Measurements from ENCODE around the gene NLRP7. TPM values are rescaled to one million over a fixed set of nuclear protein-coding genes. Genes with fewer than 3 reads are reported as not detected.
"Not testable (repeated sequence)": the region's sequence is repeated elsewhere in the genome, so short reads cannot be mapped to it uniquely, and the experiment has no call there.

Gene NLRP7
- polyA plus RNA-seq, 2 donors, result not detected

GRCh38 chr19:54904261-54904660 is 43.1 kb downstream of the NLRP7 start:
- not testable (repeated sequence) for H3K9me3 ChIP-seq (ENCODE audit: control insufficient read depth in 2 of 2, insufficient read depth in 1 of 2, low read depth in 1 of 2, low read length in 1 of 2); H3K27ac ChIP-seq (ENCODE audit: low read depth in 2 of 2, low read length in 1 of 2); H3K27me3 ChIP-seq (ENCODE audit: control insufficient read depth in 1 of 2, insufficient read depth in 2 of 2, low read length in 2 of 2); H3K4me1 ChIP-seq (ENCODE audit: control insufficient read depth in 2 of 2, insufficient read depth in 2 of 2, low read length in 1 of 2); H3K36me3 ChIP-seq (ENCODE audit: control insufficient read depth in 2 of 2, insufficient read depth in 2 of 2, low read length in 1 of 2); H3K4me3 ChIP-seq (ENCODE audit: low read depth in 1 of 2, low read length in 2 of 2)
- WGBS, 2 donors, result 82 to 85% methylated on average over 4 of the region's 4 CpGs

- Histone ChIP-seq H3K4me3 (ENCODE audit: low read depth in 1 of 2, low read length in 2 of 2) (no peak overlapping the region), H3K27ac (ENCODE audit: low read depth in 2 of 2, low read length in 1 of 2) (no peak overlapping the region), H3K27me3 (ENCODE audit: control insufficient read depth in 1 of 2, insufficient read depth in 2 of 2, low read length in 2 of 2) (no peaks in the 10 kb centered on the region), H3K4me1 (ENCODE audit: control insufficient read depth in 2 of 2, insufficient read depth in 2 of 2, low read length in 1 of 2) (no peaks in the 10 kb centered on the region), H3K36me3 (ENCODE audit: control insufficient read depth in 2 of 2, insufficient read depth in 2 of 2, low read length in 1 of 2) (no peaks in the 10 kb centered on the region), H3K9me3 (ENCODE audit: control insufficient read depth in 2 of 2, insufficient read depth in 1 of 2, low read depth in 1 of 2, low read length in 1 of 2) (no peaks in the 10 kb centered on the region)
- 94 to 96% methylated on average over 6 of the region's 6 CpGs for WGBS, 2 donors
Observed at GRCh38 chr19:54903303-54903702, 44.0 kb downstream of the NLRP7 start.

DNA sequence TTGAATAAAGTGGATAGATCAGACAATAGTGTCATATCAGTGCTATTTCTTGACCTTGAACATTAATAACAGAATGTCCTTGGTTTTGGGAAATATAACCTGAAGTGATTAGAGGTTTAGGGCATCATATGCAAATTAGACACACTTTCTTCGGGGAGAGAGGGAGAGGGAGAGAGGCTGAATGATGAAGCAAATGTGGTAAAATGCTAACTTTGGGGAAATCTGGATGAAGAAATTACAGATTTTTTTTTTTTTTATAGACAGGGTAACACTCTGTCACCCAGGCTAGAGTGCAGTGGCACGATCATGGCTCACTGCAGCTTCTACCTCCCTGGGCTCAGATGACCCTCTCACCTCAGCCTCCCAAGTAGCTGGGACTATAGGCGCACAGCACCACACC is 45.3 kb downstream of the NLRP7 start:
- Histone ChIP-seq H3K27me3 (ENCODE audit: control insufficient read depth in 1 of 2, insufficient read depth in 2 of 2, low read length in 2 of 2) (no peaks in the 10 kb centered on the region), H3K9me3 (ENCODE audit: control insufficient read depth in 2 of 2, insufficient read depth in 1 of 2, low read depth in 1 of 2, low read length in 1 of 2) (no peaks in the 10 kb centered on the region), H3K4me1 (ENCODE audit: control insufficient read depth in 2 of 2, insufficient read depth in 2 of 2, low read length in 1 of 2) (no peaks in the 10 kb centered on the region), H3K4me3 (ENCODE audit: low read depth in 1 of 2, low read length in 2 of 2) (no peak overlapping the region), H3K27ac (ENCODE audit: low read depth in 2 of 2, low read length in 1 of 2) (no peak overlapping the region), H3K36me3 (ENCODE audit: control insufficient read depth in 2 of 2, insufficient read depth in 2 of 2, low read length in 1 of 2) (no peaks in the 10 kb centered on the region)
- WGBS, 2 donors, result 69% methylated on average over 3 of the region's 3 CpGs

DNA sequence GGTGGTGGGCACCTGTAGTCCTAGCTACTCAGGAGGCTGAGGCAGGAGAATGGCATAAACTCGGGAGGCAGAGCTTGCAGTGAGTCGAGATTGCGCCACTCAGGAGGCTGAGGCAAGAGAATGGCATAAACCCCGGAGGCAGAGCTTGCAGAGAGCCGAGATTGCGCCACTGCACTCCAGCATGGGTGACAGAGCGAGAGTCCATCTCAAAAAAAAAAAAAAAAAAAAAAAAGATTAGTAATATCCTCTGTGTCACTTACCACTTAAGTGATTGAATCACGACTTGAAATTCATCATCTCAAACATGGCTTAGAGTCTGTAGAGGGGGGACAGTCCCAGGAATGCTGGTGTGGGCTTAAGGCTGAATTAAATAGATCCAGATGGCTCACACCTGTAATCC is 46.2 kb downstream of the NLRP7 start:
- not testable (repeated sequence) for H3K27me3 ChIP-seq (ENCODE audit: control insufficient read depth in 1 of 2, insufficient read depth in 2 of 2, low read length in 2 of 2); H3K27ac ChIP-seq (ENCODE audit: low read depth in 2 of 2, low read length in 1 of 2); H3K36me3 ChIP-seq (ENCODE audit: control insufficient read depth in 2 of 2, insufficient read depth in 2 of 2, low read length in 1 of 2); H3K4me1 ChIP-seq (ENCODE audit: control insufficient read depth in 2 of 2, insufficient read depth in 2 of 2, low read length in 1 of 2); H3K4me3 ChIP-seq (ENCODE audit: low read depth in 1 of 2, low read length in 2 of 2); H3K9me3 ChIP-seq (ENCODE audit: control insufficient read depth in 2 of 2, insufficient read depth in 1 of 2, low read depth in 1 of 2, low read length in 1 of 2)
- WGBS, 2 donors, result 75 to 83% methylated on average over 7 to 8 of the region's 8 CpGs

GRCh38 chr19:54899646-54900045 is 47.7 kb downstream of the NLRP7 start:
- not testable (repeated sequence) for H3K27ac ChIP-seq (ENCODE audit: low read depth in 2 of 2, low read length in 1 of 2); H3K36me3 ChIP-seq (ENCODE audit: control insufficient read depth in 2 of 2, insufficient read depth in 2 of 2, low read length in 1 of 2); H3K4me3 ChIP-seq (ENCODE audit: low read depth in 1 of 2, low read length in 2 of 2); H3K9me3 ChIP-seq (ENCODE audit: control insufficient read depth in 2 of 2, insufficient read depth in 1 of 2, low read depth in 1 of 2, low read length in 1 of 2); H3K27me3 ChIP-seq (ENCODE audit: control insufficient read depth in 1 of 2, insufficient read depth in 2 of 2, low read length in 2 of 2); H3K4me1 ChIP-seq (ENCODE audit: control insufficient read depth in 2 of 2, insufficient read depth in 2 of 2, low read length in 1 of 2)
- WGBS, 2 donors, result 74 to 82% methylated on average over 9 of the region's 9 CpGs

DNA sequence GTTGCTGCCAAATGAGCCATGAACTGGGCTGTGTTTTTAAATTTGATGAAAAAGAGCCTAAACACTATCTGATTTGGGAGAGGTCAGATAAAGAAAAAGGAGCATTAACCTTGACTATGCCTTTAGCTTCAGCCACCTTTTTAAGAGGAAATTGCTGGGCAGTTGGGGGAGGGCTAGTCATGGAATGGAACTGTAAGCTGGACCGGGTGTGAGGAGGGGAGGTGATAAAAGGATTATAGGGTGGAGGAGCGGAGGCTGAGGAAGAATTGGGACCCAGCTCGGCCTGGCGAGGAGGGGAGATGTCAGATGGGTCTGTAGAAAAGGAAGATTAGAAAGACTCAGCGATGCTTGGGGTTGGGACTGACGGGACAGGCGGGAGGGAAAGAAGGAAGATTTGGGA is 48.6 kb downstream of the NLRP7 start:
- WGBS, 2 donors, result 69 to 79% methylated on average over 7 of the region's 7 CpGs
- not testable (repeated sequence) for H3K4me1 ChIP-seq (ENCODE audit: control insufficient read depth in 2 of 2, insufficient read depth in 2 of 2, low read length in 1 of 2); H3K27me3 ChIP-seq (ENCODE audit: control insufficient read depth in 1 of 2, insufficient read depth in 2 of 2, low read length in 2 of 2); H3K36me3 ChIP-seq (ENCODE audit: control insufficient read depth in 2 of 2, insufficient read depth in 2 of 2, low read length in 1 of 2); H3K4me3 ChIP-seq (ENCODE audit: low read depth in 1 of 2, low read length in 2 of 2); H3K9me3 ChIP-seq (ENCODE audit: control insufficient read depth in 2 of 2, insufficient read depth in 1 of 2, low read depth in 1 of 2, low read length in 1 of 2); H3K27ac ChIP-seq (ENCODE audit: low read depth in 2 of 2, low read length in 1 of 2)

DNA sequence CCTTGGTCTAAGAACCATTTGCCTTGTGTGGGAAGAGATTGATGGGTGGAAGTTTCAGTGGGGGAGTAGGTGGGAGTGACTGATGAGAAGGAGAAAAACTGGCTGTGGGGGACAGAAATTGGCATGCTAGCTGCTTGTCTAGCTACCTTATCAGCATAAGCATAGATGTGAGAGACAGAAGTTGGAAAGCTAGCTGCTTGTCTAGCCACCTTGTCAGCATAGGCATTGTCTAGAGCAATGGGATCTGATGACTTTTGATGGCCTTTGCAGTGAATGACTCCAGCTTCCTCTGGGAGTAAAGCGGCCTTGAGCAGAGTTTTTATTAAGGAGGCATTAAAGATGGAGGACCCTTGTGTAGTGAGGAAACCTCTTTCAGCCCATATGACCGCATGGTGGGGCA is 51.3 kb downstream of the NLRP7 start:
- WGBS, 2 donors, result 86 to 89% methylated on average over 2 of the region's 2 CpGs

GRCh38 chr19:54894106-54894505 is 53.2 kb downstream of the NLRP7 start:
- WGBS, 2 donors, result 86 to 92% methylated on average over 16 of the region's 16 CpGs
- not testable (repeated sequence) for H3K9me3 ChIP-seq (ENCODE audit: control insufficient read depth in 2 of 2, insufficient read depth in 1 of 2, low read depth in 1 of 2, low read length in 1 of 2)

More for the DNA sequence above, 51.3 kb downstream of the NLRP7 start:
- Histone ChIP-seq H3K27ac (ENCODE audit: low read depth in 2 of 2, low read length in 1 of 2) (no peak overlapping the region), H3K4me1 (ENCODE audit: control insufficient read depth in 2 of 2, insufficient read depth in 2 of 2, low read length in 1 of 2) (no peaks in the 10 kb centered on the region), H3K4me3 (ENCODE audit: low read depth in 1 of 2, low read length in 2 of 2) (no peak overlapping the region), H3K9me3 (ENCODE audit: control insufficient read depth in 2 of 2, insufficient read depth in 1 of 2, low read depth in 1 of 2, low read length in 1 of 2) (no peaks in the 10 kb centered on the region), H3K36me3 (ENCODE audit: control insufficient read depth in 2 of 2, insufficient read depth in 2 of 2, low read length in 1 of 2) (no peaks in the 10 kb centered on the region), H3K27me3 (ENCODE audit: control insufficient read depth in 1 of 2, insufficient read depth in 2 of 2, low read length in 2 of 2) (no peaks in the 10 kb centered on the region)

GRCh38 chr19:54893406-54893805 is 53.9 kb downstream of the NLRP7 start:
- Histone ChIP-seq H3K4me3 (ENCODE audit: low read depth in 1 of 2, low read length in 2 of 2) (no peak overlapping the region), H3K27ac (ENCODE audit: low read depth in 2 of 2, low read length in 1 of 2) (no peak overlapping the region), H3K9me3 (ENCODE audit: control insufficient read depth in 2 of 2, insufficient read depth in 1 of 2, low read depth in 1 of 2, low read length in 1 of 2) (no peaks in the 10 kb centered on the region), H3K4me1 (ENCODE audit: control insufficient read depth in 2 of 2, insufficient read depth in 2 of 2, low read length in 1 of 2) (no peaks in the 10 kb centered on the region), H3K27me3 (ENCODE audit: control insufficient read depth in 1 of 2, insufficient read depth in 2 of 2, low read length in 2 of 2) (no peaks in the 10 kb centered on the region), H3K36me3 (ENCODE audit: control insufficient read depth in 2 of 2, insufficient read depth in 2 of 2, low read length in 1 of 2) (no peaks in the 10 kb centered on the region)
- WGBS, 2 donors, result 25 to 30% methylated on average over 7 of the region's 7 CpGs

More at GRCh38 chr19:54894106-54894505, 53.2 kb downstream of the NLRP7 start:
- not testable (repeated sequence) for H3K36me3 ChIP-seq (ENCODE audit: control insufficient read depth in 2 of 2, insufficient read depth in 2 of 2, low read length in 1 of 2); H3K27me3 ChIP-seq (ENCODE audit: control insufficient read depth in 1 of 2, insufficient read depth in 2 of 2, low read length in 2 of 2); H3K4me1 ChIP-seq (ENCODE audit: control insufficient read depth in 2 of 2, insufficient read depth in 2 of 2, low read length in 1 of 2); H3K4me3 ChIP-seq (ENCODE audit: low read depth in 1 of 2, low read length in 2 of 2); H3K27ac ChIP-seq (ENCODE audit: low read depth in 2 of 2, low read length in 1 of 2)

DNA sequence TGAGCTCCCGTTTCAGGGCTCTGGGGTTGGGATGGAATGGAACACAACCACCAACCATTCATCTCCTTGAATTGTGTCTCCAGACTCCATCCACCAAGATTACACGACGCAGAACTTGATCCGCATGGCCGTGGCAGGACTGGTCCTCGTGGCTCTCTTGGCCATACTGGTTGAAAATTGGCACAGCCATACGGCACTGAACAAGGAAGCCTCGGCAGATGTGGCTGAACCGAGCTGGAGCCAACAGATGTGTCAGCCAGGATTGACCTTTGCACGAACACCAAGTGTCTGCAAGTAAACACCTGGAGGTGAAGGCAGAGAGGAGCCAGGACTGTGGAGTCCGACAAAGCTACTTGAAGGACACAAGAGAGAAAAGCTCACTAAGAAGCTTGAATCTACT is 57.8 kb downstream of the NLRP7 start:
- WGBS, 2 donors, result 70 to 76% methylated on average over 11 of the region's 11 CpGs
- Histone ChIP-seq H3K4me1 (ENCODE audit: control insufficient read depth in 2 of 2, insufficient read depth in 2 of 2, low read length in 1 of 2) (no peaks in the 10 kb centered on the region), H3K9me3 (ENCODE audit: control insufficient read depth in 2 of 2, insufficient read depth in 1 of 2, low read depth in 1 of 2, low read length in 1 of 2) (no peaks in the 10 kb centered on the region), H3K27ac (ENCODE audit: low read depth in 2 of 2, low read length in 1 of 2) (no peak overlapping the region), H3K4me3 (ENCODE audit: low read depth in 1 of 2, low read length in 2 of 2) (no peak overlapping the region), H3K27me3 (ENCODE audit: control insufficient read depth in 1 of 2, insufficient read depth in 2 of 2, low read length in 2 of 2) (no peaks in the 10 kb centered on the region), H3K36me3 (ENCODE audit: control insufficient read depth in 2 of 2, insufficient read depth in 2 of 2, low read length in 1 of 2) (no peaks in the 10 kb centered on the region)

Measured in esophagus (tissue), 2 donors.